HG03442 (cell line): ENCODE results near the gene MXD1.

Source experiments
- ATAC-seq: cut with Tn5 transposase; IDR thresholded peaks from one replicate; pipeline ENCODE4 v1.9.1; 2021; ENCODE audit warnings: mild to moderate bottlenecking, moderate library complexity; ENCODE audit not compliant: unreplicated experiment

Gene MXD1

DNA sequence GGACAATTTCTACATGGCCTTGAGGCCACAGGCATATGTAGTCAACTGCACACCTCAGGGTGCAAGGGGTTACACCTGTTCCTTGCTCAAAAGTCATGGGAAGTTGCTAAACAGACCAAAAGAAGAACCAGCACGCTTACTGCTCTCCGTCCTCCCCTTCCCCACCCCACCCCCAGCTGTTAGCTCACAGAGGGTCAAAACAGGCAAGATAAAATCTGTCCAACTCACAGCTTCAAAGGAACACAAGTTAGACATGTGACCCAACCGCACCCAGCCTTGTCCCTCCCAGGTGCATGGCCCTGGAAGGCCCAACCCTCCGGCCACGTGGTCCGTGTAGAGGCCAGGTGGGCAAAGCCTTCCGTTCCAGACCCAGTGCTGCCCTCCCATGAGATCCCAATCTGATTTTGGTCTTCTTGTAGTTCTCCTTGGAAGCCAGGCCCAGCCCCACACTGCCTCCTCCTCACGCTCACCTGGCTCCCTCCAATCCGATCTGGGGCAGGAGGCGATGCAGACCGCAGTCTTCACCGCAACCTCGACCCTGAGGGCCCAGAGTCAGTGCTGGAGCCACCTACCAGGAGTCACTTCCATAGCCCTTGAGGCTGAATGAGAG lies 61.0 kb downstream of the MXD1 start:
- no peak for ATAC-seq

DNA sequence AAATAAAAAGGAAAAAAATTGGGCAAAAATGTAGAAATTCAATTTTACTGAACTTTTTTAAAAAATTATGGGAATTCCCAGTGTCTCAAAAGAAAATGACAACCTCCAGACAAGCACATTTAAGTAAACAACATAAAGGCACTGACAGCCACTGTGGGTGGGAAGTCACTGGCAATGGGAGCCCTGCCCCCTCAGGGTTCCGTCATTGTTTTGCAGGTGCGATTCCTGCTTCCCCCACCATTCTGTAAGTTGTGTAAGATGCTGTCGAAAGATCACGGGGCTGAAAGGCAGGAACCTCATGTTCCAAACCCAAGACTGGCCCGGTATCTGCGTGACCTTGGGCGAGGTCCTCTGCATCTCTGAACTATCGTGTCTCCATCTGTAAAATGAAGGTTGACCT lies 62.3 kb downstream of the MXD1 start:
- ATAC-seq = no peak

DNA sequence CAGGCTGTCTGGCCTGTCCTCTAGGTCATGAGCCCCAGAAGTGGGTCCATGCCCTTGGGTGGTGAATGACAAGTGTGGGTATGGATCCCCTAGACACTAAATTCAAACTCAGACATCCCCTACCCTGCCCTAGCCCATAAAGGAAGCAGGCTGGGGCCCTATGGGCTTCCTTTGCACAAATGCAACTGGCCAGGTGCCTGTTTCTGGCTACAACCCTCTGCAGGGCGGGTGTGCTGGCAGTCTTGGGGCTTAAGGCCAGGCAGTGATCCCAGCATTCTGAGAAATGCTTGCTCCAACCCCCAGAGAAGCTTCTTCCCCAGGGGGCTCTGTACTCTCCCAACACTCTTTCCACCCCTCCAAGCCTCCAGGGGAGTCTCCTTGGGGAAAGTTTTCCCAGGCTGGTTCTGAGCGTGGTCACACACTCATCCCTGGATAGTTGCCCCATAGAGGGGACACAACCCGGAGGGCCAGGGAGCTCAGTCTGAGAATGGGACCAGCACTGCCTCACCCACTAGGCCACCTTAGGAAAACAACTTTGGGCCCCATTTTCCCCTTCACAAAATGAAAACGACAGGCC lies 63.1 kb downstream of the MXD1 start:
- ATAC-seq = no peak

DNA sequence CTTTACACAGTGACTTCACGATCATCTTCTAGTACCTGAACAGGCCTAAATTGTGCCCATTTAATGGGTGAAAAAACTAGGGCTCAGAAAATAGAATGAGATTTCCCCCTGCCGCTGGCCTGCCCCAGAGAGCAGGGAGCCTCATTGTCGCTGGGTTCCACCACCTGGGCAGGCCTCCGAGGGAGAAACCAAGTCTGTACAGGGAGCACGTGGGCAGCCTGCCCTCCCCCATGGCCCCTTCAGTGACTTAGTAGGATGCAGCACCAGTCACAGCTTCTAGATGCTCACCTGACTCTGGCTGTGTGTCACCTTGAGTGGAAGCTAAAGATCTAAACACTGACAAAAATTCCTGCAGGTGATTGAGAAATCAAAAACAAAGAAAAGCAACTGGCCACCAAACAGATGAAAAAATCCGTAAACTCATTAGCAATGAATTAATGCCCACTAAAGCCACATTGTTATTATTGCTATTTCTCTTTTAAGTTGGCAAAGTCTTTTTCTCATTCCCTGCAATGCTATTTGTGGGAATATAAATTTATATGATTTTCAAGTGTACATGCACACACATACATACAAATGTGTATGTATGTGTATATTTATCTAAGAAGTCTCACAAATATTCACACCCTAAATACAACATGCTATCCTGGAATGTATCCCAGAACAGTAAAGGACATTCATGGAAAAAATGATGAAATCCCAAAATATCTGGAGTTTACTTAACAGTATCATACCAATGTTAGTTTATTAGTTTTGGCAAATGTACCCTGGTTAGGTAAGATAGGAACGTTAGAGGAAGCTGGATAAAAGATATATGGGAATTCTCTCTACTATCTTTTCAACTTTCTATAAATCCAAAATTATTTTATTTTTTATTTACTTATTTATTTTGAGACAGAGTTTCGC lies 65.2 kb downstream of the MXD1 start:
- no peak for ATAC-seq

DNA sequence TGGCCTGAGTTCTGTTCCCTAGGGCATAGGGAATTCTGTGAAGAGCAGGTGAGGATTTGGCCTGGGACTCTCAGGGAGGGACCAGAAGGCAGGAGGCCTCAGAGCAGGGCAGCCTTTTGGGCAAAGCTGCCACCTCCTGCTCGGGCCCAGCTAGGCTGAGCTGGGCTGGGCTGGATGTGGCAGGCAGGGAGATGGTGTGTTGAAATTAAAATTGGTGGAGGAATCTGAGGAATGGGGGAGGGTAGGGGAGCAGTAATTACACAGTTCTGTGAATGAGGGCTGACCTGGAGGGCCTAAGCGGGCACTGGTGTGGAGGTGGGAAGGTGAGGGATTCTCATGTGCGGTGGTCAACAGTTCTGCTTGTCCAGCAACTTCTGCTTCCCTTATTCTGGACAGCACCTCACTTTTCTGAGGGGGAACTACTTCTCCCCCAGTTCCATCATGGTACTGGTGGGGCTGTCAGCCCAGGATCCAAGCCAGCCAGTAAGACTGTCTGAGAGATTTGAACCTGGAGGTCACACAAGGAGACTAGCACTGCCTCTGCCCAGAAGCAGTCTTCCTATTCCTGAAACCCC lies 68.6 kb downstream of the MXD1 start:
- no peak for ATAC-seq

DNA sequence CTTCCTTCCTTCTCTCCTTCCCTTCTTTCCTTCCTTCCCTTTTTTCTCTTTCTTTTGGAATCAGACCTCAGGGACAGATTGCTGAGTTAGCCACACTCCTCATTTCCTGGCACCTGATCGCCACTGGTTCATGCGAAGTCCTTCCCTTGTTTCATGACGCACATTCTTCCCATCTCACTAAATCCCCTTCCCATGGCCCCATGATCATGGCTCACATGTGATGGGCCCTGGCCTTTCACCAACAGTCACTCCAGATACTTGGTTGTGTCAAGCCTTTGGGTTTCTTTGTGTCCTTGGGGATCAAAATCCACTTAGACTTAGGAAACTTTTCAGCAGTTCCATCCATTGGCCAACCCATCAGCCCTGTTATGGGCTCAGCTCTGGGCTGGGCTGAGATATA lies 70.3 kb downstream of the MXD1 start:
- ATAC-seq = no peak

DNA sequence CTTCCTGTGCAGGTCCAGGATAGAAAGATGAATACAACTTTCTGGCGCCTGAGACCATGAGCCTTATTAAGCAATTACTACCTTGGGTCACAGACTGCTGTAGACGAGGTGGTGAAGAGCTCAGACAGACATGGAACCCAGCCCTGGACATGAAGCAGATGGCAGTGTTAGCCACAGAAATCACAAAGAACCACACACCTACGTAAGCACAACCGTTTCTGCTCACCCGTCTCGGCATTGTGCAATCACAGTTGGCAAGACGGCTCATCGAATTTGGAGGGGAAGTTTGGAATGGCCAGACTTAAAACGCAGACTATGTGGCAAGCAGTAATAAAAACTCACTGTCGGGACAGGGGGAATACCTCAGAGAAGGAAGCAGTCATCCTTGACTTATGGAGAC lies 70.8 kb downstream of the MXD1 start:
- no peak for ATAC-seq

DNA sequence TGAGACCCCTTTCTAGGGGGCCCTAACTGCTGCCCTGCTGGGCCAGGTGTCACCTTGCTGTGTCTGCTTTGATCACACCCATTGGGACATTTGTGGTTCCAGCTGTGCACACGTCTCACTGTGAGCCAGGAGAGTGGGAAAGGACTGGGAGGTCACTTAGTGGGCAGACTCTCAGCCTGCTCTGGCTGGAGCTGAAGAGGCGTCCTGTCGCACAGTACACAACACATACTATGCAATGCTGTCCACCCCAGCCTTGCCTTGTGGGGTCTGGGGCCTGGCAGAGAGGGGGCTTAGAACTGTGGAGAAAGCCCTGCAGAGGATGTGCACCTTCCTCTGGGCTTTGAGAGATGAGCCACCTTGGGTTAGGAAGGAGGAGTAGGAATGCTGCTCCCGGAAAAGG lies 71.8 kb downstream of the MXD1 start:
- ATAC-seq = no peak

DNA sequence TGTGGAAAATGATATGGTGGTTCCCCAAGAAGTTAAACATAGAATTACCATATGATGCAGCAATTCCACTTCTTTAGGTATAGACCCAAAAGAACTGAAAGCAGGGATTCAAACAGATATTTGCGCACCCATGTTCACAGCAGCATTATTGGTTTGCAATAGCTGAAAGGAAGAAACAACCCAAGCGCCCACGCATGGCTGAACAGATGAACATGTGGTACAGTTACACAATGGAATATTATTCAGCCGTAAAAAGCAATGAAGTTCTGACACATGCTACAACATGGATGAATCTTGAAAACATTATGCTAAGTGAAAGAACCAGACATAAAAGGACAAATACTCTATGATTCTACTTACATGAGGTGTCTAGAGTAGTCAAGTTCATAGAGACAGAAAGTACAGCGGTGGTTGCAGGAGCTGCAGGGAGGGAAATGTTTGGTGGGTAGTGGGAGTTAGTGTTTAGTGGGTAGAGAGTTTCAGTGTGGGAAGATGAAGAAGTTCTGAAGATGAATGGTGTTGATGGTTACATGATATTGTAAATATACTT lies 73.3 kb downstream of the MXD1 start:
- no peak for ATAC-seq

DNA sequence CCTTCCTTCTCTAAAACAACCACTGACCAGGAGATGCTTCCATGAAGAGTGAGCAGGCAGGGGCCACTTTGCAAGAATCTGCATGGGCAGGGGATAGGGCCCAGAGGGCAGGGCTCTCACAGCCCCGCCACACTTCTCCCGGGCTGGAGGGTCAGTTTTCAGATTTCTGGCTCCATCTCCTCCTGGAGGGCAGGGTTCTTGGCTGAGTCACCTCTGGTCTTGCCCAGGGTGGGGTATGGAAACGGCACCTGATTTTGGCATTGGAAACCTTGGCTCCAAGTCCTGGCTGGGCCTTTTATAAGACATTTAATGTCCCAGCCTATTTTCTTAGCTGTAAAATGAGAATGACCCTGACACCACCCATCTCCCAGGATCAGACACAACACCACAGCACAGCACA lies 74.1 kb downstream of the MXD1 start:
- ATAC-seq = no peak

DNA sequence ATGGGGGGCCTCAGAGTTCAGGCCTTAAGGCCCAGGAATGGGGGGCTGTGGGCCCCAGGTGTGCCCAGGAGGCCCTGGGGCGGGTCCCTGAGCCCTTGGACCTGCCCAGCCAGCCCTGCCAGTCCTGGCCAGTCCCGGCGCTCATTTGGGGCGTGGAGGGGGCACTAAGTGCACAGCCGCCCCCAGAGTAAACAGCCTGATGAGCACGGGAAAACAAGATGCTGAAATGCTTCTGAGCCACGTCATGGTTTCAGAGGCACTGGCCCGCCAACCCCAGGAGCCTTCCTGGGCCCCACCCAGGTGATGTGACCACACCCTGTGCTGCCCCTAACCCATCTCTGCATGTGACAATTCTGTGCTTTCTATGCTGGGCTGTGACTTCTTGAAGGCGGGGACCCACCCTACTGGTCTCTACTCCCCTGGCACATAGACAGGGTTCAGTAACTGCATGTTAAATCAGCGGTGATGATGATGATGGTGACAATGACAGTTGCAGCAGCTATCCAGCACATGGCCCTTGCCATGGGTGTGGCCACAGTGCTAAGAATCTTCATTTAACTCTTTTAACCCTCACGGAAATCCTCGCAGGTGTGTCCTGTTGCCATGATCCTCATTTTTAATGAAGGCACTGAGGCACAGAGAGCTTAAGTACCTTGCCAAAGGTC lies 74.7 kb downstream of the MXD1 start:
- no peak for ATAC-seq
